ENCODE results near the gene KLK8.
"Not testable (repeated sequence)": the region's sequence is repeated elsewhere in the genome, so short reads cannot be mapped to it uniquely, and the experiment has no call there.

The KLK8 gene

GRCh38 chr19:50981587-50982146 lies 19.7 kb downstream of the KLK8 start:
- DNase-seq, result no peak

- DNase-seq, result no peak
Observed at GRCh38 chr19:50980208-50980607, 21.2 kb downstream of the KLK8 start.

GRCh38 chr19:50979758-50980157 lies 21.6 kb downstream of the KLK8 start:
- DNase-seq, result no peak

GRCh38 chr19:50978772-50979390 lies 22.5 kb downstream of the KLK8 start:
- no peak for DNase-seq

GRCh38 chr19:50977626-50978025 lies 23.8 kb downstream of the KLK8 start:
- no peak for DNase-seq

- DNase-seq, result no peak
Observed at GRCh38 chr19:50975766-50976165, 25.6 kb downstream of the KLK8 start.

- no peak for DNase-seq
Observed at GRCh38 chr19:50974702-50975556, 26.5 kb downstream of the KLK8 start.

GRCh38 chr19:50972795-50973376 lies 28.5 kb downstream of the KLK8 start:
- DNase-seq, result no peak

- DNase-seq, result not testable (repeated sequence)
Observed at GRCh38 chr19:50969810-50970209, 31.6 kb downstream of the KLK8 start.

GRCh38 chr19:50969413-50969760 lies 32.0 kb downstream of the KLK8 start, which contains the start of gene KLK6:
Gene KLK6, minus strand, starts transcription at chr19:50969591. Its CDS starts 1,487 bp downstream, at chr19:50968104.
- no peak for DNase-seq

- no peak for DNase-seq
Observed at GRCh38 chr19:50968716-50969412, 32.5 kb downstream of the KLK8 start.

- DNase-seq, result no peak
Observed at GRCh38 chr19:50967929-50968715, 33.3 kb downstream of the KLK8 start.

- DNase-seq, result no peak
Observed at GRCh38 chr19:50964266-50964665, 37.1 kb downstream of the KLK8 start.

GRCh38 chr19:50963381-50963780 lies 38.0 kb downstream of the KLK8 start:
- no peak for DNase-seq

GRCh38 chr19:50962245-50962644 lies 39.2 kb downstream of the KLK8 start:
- DNase-seq, result no peak

GRCh38 chr19:50959731-50960500 lies 41.5 kb downstream of the KLK8 start:
- no peak for DNase-seq

- DNase-seq, result no peak
Observed at GRCh38 chr19:50957587-50957986, 43.8 kb downstream of the KLK8 start.

- DNase-seq, result no peak
Observed at GRCh38 chr19:50952910-50953309, 48.5 kb downstream of the KLK8 start, which contains the start of gene KLK5. Gene KLK5, minus strand, starts transcription at chr19:50953038. Its CDS starts 381 bp downstream, at chr19:50952657.

- DNase-seq, result no peak
Observed at GRCh38 chr19:50949861-50950260, 51.5 kb downstream of the KLK8 start.

- DNase-seq, result no peak
Observed at GRCh38 chr19:50947123-50947522, 54.3 kb downstream of the KLK8 start.

All from CD4-positive, alpha-beta T cell treated with Interleukin-21 for 1 hour (primary cell).